A673 (cell line): Measurements from ENCODE around the gene ARHGAP24.

Source experiments
- CTCF ChIP-seq: fragments of 300-800, 200-600 bp; sonication (generic); conservative IDR thresholded peaks from 2 replicates; pipeline ENCODE4 v1.5.1; 2017; ENCODE audit warnings: low read depth, mild to moderate bottlenecking, antibody characterized with exemption, low read length, moderate library complexity, mixed read lengths
- EZH2 ChIP-seq: fragments of 200-600 bp; sonication (generic); IDR thresholded peaks from 2 replicates; pipeline ENCODE4 v1.6.1; 2017; ENCODE audit warnings: borderline replicate concordance, low read depth, mild to moderate bottlenecking, mixed read lengths, antibody characterized with exemption, low read length; ENCODE audit not compliant: poor library complexity, severe bottlenecking

GRCh38 chr4:85571008-85571407 lies 96.1 kb downstream of the ARHGAP24 start:
- TF ChIP-seq EZH2 (no peak), CTCF (no peak)
